IMR-90 (cell line): ENCODE data around the gene COX6A2.

Source experiments
- BHLHE40 ChIP-seq: fragments of 150-350 bp; IDR thresholded peaks from 2 replicates; pipeline ENCODE4 v1.6.1; 2016; ENCODE audit warnings: mild to moderate bottlenecking, low read depth, low read length
- CEBPB ChIP-seq: IDR thresholded peaks from 2 replicates; pipeline ENCODE4 v1.6.1; 2012; ENCODE audit warnings: low read depth, low read length, improper control_type of control experiment
- CHD1 ChIP-seq: IDR thresholded peaks from 2 replicates; pipeline ENCODE4 v1.6.1; 2012; ENCODE audit warnings: low read depth, low read length, improper control_type of control experiment
- CTCF ChIP-seq: conservative IDR thresholded peaks from 2 replicates; pipeline ENCODE4 v1.5.1; 2012; ENCODE audit warnings: mild to moderate bottlenecking, low read depth, low read length, improper control_type of control experiment
- ELK1 ChIP-seq: fragments of 150-350 bp; IDR thresholded peaks from 2 replicates; pipeline ENCODE4 v1.6.1; 2016; ENCODE audit warnings: low read depth, mild to moderate bottlenecking, low read length, moderate library complexity, borderline replicate concordance
- MAZ ChIP-seq: IDR thresholded peaks from 2 replicates; pipeline ENCODE4 v1.6.1; 2012; ENCODE audit warnings: low read depth, mild to moderate bottlenecking, low read length, improper control_type of control experiment, moderate library complexity, borderline replicate concordance
- MXI1 ChIP-seq: IDR thresholded peaks from 2 replicates; pipeline ENCODE4 v1.6.1; 2012; ENCODE audit warnings: low read depth, mild to moderate bottlenecking, low read length, moderate library complexity, borderline replicate concordance
- NFE2L2 ChIP-seq: fragments of 150-350 bp; IDR thresholded peaks from 2 replicates; pipeline ENCODE4 v1.6.1; 2016; ENCODE audit warnings: low read depth, mild to moderate bottlenecking, low read length
- POLR2A ChIP-seq: IDR thresholded peaks from 2 replicates; pipeline ENCODE4 v1.6.1; 2012; ENCODE audit warnings: mild to moderate bottlenecking, low read depth, low read length
- RAD21 ChIP-seq: IDR thresholded peaks from 2 replicates; pipeline ENCODE4 v1.6.1; 2012; ENCODE audit warnings: low read length, improper control_type of control experiment
- RCOR1 ChIP-seq: IDR thresholded peaks from 2 replicates; pipeline ENCODE4 v1.6.1; 2012; ENCODE audit warnings: mild to moderate bottlenecking, low read length, improper control_type of control experiment; ENCODE audit not compliant: insufficient replicate concordance
- RFX5 ChIP-seq: IDR thresholded peaks from 2 replicates; pipeline ENCODE4 v1.8.0; 2012; ENCODE audit warnings: low read depth, mild to moderate bottlenecking, low read length, moderate library complexity
- SMC3 ChIP-seq: fragments of 150-350 bp; IDR thresholded peaks from 2 replicates; pipeline ENCODE4 v1.6.1; 2016; ENCODE audit warnings: low read depth, mild to moderate bottlenecking, antibody characterized with exemption, low read length, moderate library complexity
- USF2 ChIP-seq: fragments of 150-350 bp; IDR thresholded peaks from 2 replicates; pipeline ENCODE4 v1.6.1; 2017; ENCODE audit warnings: mild to moderate bottlenecking, antibody characterized with exemption, low read length, low read depth

GRCh38 chr16:31474773-31475738 lies 46.9 kb upstream of the COX6A2 start:
- TF ChIP-seq CTCF (no peak), USF2 (no peak), POLR2A (no peak), CEBPB (no peak), RAD21 (no peak), NFE2L2 (no peak), MXI1 (no peak), CHD1 (no peak), RFX5 (no peak), MAZ (no peak), SMC3 (no peak), ELK1 (no peak), RCOR1 (no peak), BHLHE40 (no peak)
